Immature natural killer cell (primary cell): ENCODE results near the gene TBC1D22A. TPM values are rescaled to one million over a fixed set of nuclear protein-coding genes. Genes with fewer than 3 reads are reported as not detected.

Experiments
- DNase-seq, 3 donors: peaks; one replicate each; pipeline ENCODE4 v3.0.0; 2022; ENCODE audit warnings: mixed read lengths in 1 of 3
- H3K27ac Mint-ChIP-seq, 6 donors: one replicate each; pipeline ENCODE4 v1.8.0; 2020; ENCODE audit warnings: mixed read lengths in 6 of 6, mild to moderate bottlenecking in 5 of 6, inconsistent platforms in 4 of 6, moderate library complexity in 3 of 6
- H3K27me3 Mint-ChIP-seq, 3 donors: one replicate each; pipeline ENCODE4 v1.8.0; 2020 to 2021; ENCODE audit warnings: low read depth in 3 of 3, mild to moderate bottlenecking in 3 of 3, mixed read lengths in 3 of 3, moderate library complexity in 3 of 3, inconsistent platforms in 1 of 3
- H3K36me3 Mint-ChIP-seq, 3 donors: one replicate each; pipeline ENCODE4 v1.8.0; 2020; ENCODE audit warnings: mixed read lengths in 3 of 3, inconsistent platforms in 2 of 3, mild to moderate bottlenecking in 2 of 3
- H3K4me1 Mint-ChIP-seq, 2 donors: one replicate each; pipeline ENCODE4 v1.8.0; 2020; ENCODE audit warnings: inconsistent platforms in 2 of 2, mild to moderate bottlenecking in 2 of 2, mixed read lengths in 2 of 2, moderate library complexity in 1 of 2
- H3K4me3 Mint-ChIP-seq, 5 donors: one replicate each; pipeline ENCODE4 v1.8.0; 2020; ENCODE audit warnings: mild to moderate bottlenecking in 5 of 5, mixed read lengths in 5 of 5, inconsistent platforms in 3 of 5, moderate library complexity in 3 of 5
- H3K9me3 Mint-ChIP-seq, 6 donors: one replicate each; pipeline ENCODE4 v1.8.0; 2020; ENCODE audit warnings: mild to moderate bottlenecking in 6 of 6, mixed read lengths in 6 of 6, inconsistent platforms in 4 of 6, moderate library complexity in 3 of 6
- polyA plus RNA-seq, 3 donors: library from polyadenylated mRNA; unstranded; fragments of 300-500 nt; fragmentation: Illumina TruSeq; gene quantifications; one replicate each; pipeline ENCODE4 v1.2.3, GENCODE V29; 2021

The TBC1D22A gene
- polyA plus RNA-seq, 3 donors from 2014 or later: 20.6 to 28.0 (median 24.0) TPM

DNA sequence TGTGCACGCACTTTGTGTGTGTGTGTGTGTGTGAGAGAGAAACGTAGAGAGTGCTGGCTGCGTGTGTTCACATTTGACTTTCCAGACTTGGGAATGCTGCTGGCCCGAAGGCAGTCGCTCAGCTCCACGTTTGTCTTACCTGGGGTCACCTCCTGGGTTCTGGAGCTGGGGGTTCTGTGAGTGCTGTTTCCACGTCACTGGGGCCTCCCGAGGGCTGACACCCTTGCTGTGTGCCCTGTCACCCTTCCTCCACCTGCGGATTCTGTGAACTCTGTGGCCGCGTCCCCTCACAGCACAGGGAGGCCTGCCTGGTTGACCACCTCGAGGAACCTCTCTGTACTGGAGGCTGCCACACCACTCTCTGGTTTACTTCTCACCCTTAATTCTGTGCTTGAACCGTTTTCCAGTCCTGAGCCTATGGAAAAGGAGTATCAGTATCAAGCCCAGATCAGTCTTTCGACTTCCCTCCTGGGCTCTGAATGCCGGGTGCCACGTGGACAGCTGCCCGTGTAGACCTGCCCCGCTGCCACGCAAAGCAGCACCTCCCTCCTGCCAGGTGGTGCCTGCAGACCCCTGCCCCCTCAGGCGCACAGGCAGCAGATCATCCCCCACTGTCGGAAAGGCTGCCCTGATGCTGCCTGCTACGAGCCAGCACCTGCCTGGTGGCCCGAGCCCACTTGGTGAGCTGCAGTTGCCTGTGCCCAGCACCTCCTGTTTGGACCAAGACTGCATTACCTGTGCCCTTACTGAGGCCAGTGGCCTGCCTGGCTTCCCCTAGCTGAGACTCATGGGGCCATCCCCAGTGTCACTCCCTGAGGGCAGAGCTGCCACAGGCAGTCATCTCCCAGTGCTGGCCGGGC is 233.3 kb downstream of the TBC1D22A start:
- H3K27ac Mint-ChIP-seq: no peak overlapping the region
- H3K9me3 Mint-ChIP-seq: no peaks in the 10 kb centered on the region
- H3K27me3 Mint-ChIP-seq: peaks cover 0 to 1% (median 0%) of the 10 kb centered on the region in 3 donors
- no peak for DNase-seq
- H3K4me1 Mint-ChIP-seq: peaks cover 10 to 32% of the 10 kb centered on the region in 2 donors
- no peak overlapping the region for H3K4me3 Mint-ChIP-seq
- H3K36me3 Mint-ChIP-seq: peaks cover 5 to 14% (median 8%) of the 10 kb centered on the region in 3 donors

DNA sequence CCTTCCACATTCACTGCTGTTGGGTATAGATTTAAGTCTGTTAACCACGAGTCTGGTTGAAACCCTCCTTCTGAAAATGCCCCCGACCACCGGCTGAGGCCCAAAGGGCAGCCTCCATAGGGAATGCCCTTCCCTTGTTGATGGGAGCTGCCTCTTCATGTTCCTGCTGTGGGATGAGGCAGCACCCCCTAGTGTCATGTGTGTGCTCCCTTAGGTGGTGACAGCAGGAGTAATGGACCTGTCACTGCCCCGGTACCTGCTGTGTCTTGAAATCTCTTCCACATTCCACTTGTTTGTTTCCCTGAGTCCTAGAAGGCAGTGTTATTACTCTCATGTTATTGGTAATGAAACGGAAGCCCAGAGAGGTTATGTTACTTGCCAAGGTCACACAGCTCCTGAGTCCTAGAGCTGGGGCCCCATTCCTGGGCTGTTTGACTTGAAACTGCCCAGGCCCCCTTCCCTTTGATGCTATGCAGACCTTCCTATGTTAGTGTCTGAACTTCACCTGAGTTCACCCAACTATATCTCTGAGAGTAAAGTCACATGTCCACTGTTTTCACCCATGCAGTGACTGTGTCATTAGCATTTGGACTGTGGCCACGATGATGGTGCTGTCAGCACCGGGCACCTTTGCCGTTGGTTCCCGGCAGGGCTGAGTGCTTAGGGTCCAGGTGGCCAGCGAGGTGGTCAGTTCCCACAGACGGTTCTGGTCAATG is 234.3 kb downstream of the TBC1D22A start:
- Mint-ChIP-seq H3K4me3 (no peak overlapping the region), H3K36me3 (peaks cover 0 to 7% (median 3%) of the 10 kb centered on the region in 3 donors), H3K9me3 (no peaks in the 10 kb centered on the region), H3K4me1 (peaks cover 10 to 29% of the 10 kb centered on the region in 2 donors), H3K27me3 (peaks cover 0 to 1% (median 0%) of the 10 kb centered on the region in 3 donors), H3K27ac (peak overlapping the region in 1 of 6 donors; percentile 59)
- no peak for DNase-seq

DNA sequence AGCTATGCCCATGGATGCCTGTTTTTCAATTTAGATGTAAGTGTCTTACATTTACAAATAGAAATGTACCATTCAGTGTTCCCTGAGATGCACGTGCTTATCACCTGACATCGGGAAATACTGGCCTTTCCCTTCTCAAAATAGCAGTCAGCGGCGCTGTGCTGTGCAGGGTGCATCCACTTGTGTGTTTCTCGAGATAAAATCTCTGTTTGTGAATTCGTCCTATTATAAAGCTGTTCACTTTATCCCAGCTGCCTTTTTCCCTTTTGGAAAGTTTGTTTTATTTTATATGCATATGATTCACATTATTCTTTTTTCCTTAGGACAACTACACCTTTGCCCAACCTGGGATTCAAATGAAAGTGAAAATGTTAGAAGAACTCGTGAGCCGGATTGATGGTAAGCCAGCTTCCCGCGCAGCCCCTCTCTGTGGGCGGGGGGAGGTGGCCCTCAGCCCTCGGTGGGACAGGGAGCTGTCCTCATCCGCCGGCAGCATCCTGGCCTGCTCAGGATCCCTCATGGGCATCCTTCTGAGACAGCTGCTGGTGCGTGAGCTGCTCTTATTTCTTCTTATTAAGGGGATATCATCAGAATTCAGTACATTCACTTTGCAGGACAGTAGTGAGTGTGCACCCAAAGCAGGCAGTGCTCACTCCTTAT is 235.0 kb downstream of the TBC1D22A start:
- Mint-ChIP-seq H3K4me1 (peaks cover 11 to 34% of the 10 kb centered on the region in 2 donors), H3K9me3 (no peaks in the 10 kb centered on the region), H3K36me3 (peaks cover 0 to 7% (median 3%) of the 10 kb centered on the region in 3 donors), H3K4me3 (no peak overlapping the region), H3K27me3 (peaks cover 0 to 1% (median 0%) of the 10 kb centered on the region in 3 donors), H3K27ac (no peak overlapping the region)
- DNase-seq: no peak

DNA sequence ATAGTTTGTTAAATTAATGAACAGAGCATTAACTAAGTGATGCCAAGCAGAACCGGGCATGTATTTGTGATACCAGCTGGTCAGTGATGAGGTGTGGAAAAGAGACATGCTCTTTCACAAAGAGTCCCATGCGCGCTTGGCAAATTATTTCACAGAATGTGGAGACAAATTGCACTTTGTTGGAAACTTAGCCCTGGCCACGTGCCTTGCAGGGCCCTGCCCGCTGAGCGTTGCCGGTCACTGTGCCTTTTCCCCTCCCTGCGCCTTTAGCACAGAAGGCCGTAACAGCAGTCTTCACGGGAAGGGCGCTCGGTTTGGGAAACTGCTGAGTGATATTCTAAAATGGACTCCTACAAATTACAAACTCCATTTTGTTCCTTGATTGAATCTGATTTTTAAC is 235.9 kb downstream of the TBC1D22A start:
- H3K4me1 Mint-ChIP-seq: peaks cover 11 to 34% of the 10 kb centered on the region in 2 donors
- no peaks in the 10 kb centered on the region for H3K9me3 Mint-ChIP-seq
- H3K27me3 Mint-ChIP-seq: peaks cover 0 to 1% (median 0%) of the 10 kb centered on the region in 3 donors
- peaks cover 0 to 7% (median 3%) of the 10 kb centered on the region in 3 donors for H3K36me3 Mint-ChIP-seq
- H3K4me3 Mint-ChIP-seq: no peak overlapping the region
- H3K27ac Mint-ChIP-seq: no peak overlapping the region
- no peak for DNase-seq

DNA sequence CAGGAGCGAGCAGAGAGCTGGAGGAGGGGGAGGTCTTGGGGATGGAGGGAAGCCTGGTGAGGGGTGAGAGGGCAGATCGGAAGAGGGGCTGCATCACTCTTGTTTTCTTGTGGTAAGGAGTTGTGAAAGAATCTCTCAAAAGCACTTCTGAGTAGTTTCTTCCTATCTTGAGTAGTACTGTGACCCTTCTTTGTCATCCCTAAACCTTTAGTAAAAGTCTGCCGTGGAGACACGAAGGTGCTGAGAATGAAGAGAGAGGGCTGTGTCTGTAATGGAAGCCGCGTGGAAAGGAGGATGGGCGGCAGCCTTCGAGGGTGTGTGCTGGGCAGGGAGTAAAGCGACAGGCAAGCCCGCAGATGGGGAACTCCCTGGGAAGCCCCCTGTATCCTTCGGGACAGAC is 237.8 kb downstream of the TBC1D22A start:
- H3K27ac Mint-ChIP-seq: peak overlapping the region in 3 of 6 donors; percentile 1 to 63 (median 32)

DNA sequence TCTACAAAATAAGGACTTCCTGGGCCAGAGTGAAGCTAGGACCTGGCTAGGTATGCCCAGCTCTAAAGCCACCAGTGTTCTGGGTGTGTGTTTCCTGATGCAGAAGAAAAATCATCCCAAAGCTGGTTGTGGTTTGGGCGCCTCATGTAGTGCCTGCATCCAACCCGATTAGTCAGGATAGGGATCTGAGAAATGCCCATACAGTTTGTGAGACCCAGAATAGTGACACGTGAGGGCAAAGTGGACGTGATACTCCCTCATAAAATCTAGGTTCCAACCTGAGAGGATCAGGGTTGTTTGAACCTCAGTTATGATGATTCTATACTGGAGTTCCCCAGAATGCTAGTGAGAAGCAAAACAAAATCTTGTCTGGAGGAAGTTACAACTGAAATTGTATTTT is 238.4 kb downstream of the TBC1D22A start:
- Mint-ChIP-seq H3K4me3 (no peak overlapping the region), H3K36me3 (peaks cover 0 to 7% (median 3%) of the 10 kb centered on the region in 3 donors), H3K9me3 (no peaks in the 10 kb centered on the region), H3K4me1 (peaks cover 11 to 34% of the 10 kb centered on the region in 2 donors), H3K27me3 (peaks cover 0 to 1% (median 0%) of the 10 kb centered on the region in 3 donors), H3K27ac (no peak overlapping the region)
- no peak for DNase-seq

More for the DNA sequence above, 237.8 kb downstream of the TBC1D22A start:
- H3K36me3 Mint-ChIP-seq: peaks cover 0 to 7% (median 3%) of the 10 kb centered on the region in 3 donors
- H3K4me1 Mint-ChIP-seq: peaks cover 11 to 34% of the 10 kb centered on the region in 2 donors
- no peak for DNase-seq
- H3K4me3 Mint-ChIP-seq: no peak overlapping the region
- H3K9me3 Mint-ChIP-seq: no peaks in the 10 kb centered on the region
- peaks cover 0 to 1% (median 0%) of the 10 kb centered on the region in 3 donors for H3K27me3 Mint-ChIP-seq

DNA sequence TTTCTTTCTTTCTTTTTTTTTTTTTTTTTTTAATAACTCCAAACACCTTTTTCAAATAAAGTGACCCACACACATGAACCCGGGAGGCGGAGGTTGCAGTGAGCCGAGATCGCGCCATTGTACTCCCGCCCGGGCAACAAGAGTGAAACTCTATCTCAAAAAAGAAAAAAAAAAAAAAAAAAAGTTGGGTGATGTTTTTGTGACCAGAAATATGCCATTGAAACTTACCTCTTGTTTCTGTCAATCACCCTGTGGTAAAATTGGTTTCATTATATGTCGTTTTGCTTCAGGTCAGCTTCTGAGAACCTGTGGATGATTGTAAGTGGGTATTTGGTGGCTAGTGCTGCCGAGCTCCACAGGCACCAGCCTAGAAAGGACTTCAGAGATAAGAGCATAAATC is 238.8 kb downstream of the TBC1D22A start:
- Mint-ChIP-seq H3K4me1 (peaks cover 11 to 34% of the 10 kb centered on the region in 2 donors), H3K36me3 (peaks cover 0 to 7% (median 3%) of the 10 kb centered on the region in 3 donors), H3K9me3 (no peaks in the 10 kb centered on the region), H3K4me3 (no peak overlapping the region), H3K27ac (no peak overlapping the region), H3K27me3 (peaks cover 0 to 1% (median 0%) of the 10 kb centered on the region in 3 donors)
- no peak for DNase-seq

DNA sequence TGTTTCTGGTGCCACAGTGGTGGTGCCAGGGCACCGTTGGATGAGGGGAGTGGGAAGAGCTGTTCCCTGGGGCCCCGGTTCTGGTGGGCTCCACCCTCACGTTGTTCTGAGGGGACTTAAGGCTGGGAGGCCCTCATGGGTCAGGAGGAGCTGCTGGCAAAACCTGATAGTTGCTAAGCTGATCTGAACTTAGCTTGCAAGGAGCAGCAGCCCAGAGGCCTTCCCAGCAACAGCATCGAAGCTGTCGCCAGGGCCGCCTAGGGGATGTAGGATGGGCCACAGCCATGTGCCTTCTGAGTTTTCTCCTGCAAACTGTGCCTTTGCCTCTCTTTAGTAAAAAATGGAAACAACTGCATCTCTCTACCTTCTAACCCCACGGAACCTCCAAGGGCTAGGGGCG is 240.2 kb downstream of the TBC1D22A start:
- DNase-seq: no peak
- Mint-ChIP-seq H3K4me1 (peaks cover 11 to 28% of the 10 kb centered on the region in 2 donors), H3K27ac (no peak overlapping the region), H3K36me3 (peaks cover 0 to 3% (median 3%) of the 10 kb centered on the region in 3 donors), H3K27me3 (peaks cover 0 to 1% (median 0%) of the 10 kb centered on the region in 3 donors), H3K9me3 (no peaks in the 10 kb centered on the region), H3K4me3 (no peak overlapping the region)

DNA sequence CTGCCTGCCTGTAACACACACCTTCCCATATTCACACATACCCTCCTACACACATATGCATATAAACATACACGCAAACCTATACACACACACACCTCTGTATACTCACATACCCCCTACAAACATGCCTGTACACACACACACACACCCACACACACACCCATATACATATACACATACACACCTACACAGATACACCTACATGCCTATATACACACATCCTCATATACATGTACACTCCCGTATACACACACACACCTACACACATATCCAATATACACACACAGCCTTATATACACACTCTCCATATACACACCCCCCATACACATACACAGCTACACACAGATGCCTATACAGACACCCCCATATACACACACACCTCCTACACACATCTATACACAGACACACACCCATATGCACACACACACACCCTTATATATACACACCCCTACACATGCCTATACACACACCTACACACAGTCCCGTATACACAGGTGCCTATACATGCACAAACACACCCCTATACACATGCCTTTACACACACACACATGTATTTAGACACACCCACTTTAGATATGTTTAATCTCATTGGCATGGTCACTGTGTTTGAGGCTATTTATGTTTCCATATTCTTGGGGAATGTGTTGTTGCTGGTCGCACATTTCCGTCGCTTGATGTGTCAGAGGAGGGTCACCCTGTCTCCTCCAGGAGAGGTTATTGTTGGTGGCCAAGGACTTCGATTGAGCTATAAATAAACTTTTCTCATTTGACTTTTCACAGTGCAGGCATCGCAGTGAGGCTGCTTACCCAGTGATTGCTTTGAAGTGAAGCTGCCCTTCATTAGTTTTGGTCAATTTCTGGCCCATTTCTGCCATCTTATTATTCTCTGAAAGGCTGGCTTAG is 243.3 kb downstream of the TBC1D22A start:
- Mint-ChIP-seq H3K9me3 (no peaks in the 10 kb centered on the region), H3K4me1 (peaks cover 5 to 6% of the 10 kb centered on the region in 2 donors)

DNA sequence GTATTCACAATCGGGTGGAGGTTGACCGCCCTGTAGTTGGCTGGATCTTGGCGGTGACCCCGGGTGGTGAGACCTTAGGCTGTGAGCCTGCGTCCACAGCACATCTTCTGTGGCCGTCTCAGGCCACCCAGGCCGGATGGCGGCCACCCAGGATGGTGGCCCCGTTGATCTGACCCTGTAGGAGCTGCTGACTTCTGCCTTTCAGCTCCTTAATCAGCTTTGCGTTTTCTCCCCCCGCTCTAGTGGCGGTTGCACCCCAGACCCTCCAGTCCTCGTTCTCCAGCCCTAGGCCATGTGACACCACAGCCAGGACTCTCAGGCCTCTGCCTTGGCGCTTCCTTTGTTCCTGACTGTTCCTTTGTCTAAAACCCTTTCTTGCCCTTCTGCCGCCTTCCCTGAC is 244.0 kb downstream of the TBC1D22A start:
- Mint-ChIP-seq H3K4me1 (peaks cover 7 to 10% of the 10 kb centered on the region in 2 donors), H3K36me3 (no peaks in the 10 kb centered on the region), H3K4me3 (no peak overlapping the region), H3K27me3 (no peaks in the 10 kb centered on the region), H3K9me3 (no peaks in the 10 kb centered on the region), H3K27ac (no peak overlapping the region)
- DNase-seq: no peak

More for the DNA sequence above, 243.3 kb downstream of the TBC1D22A start:
- no peak for DNase-seq
- H3K27ac Mint-ChIP-seq: no peak overlapping the region
- no peaks in the 10 kb centered on the region for H3K36me3 Mint-ChIP-seq
- H3K4me3 Mint-ChIP-seq: no peak overlapping the region
- no peaks in the 10 kb centered on the region for H3K27me3 Mint-ChIP-seq

DNA sequence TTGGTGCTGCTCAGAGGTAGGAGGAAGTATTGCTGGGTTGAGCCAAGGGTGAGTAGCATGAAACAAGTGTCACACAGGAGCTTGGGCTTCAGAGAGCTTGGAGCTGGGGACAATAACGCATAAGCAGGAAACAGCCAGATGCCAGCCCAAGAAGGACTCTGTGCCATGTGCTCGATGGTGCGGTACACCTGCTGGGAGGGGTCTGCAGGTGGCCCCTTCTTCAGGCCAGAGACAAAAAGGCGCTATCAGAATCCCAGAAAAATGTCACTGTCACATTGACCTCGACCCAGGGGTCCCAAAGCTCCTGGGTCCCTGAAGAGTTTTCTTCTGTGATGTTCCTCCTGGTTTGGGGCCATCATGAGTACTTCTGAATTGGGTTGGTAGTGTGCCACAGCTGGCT is 244.4 kb downstream of the TBC1D22A start:
- Mint-ChIP-seq H3K27ac (no peak overlapping the region), H3K4me1 (peaks cover 12 to 14% of the 10 kb centered on the region in 2 donors), H3K36me3 (no peaks in the 10 kb centered on the region), H3K27me3 (no peaks in the 10 kb centered on the region), H3K9me3 (no peaks in the 10 kb centered on the region), H3K4me3 (no peak overlapping the region)
- DNase-seq: no peak

DNA sequence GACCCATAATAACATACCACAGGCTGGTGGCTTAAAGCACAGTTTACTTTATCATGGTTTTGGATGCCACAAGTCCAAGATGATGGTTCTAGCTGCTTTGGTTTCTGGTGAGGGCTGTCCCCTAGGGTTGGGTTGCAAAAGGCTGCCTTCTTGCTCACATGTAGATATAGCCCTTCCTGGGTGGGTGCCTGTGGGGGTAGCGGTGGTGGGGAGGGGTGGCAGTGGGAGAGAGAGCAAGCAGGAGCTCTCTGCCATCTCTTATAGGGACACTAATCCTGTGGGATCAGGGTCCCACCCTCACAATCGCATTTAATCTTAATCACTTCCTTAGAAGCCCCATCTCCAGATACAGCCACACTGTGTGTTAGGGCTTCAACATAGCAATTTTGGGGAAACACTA is 245.0 kb downstream of the TBC1D22A start:
- Mint-ChIP-seq H3K4me3 (no peak overlapping the region), H3K9me3 (no peaks in the 10 kb centered on the region), H3K4me1 (peaks cover 15 to 16% of the 10 kb centered on the region in 2 donors), H3K27ac (no peak overlapping the region), H3K36me3 (no peaks in the 10 kb centered on the region), H3K27me3 (no peaks in the 10 kb centered on the region)
- DNase-seq: no peak
